ENCODE data around the gene NECAB2. TPM values are rescaled to one million over a fixed set of nuclear protein-coding genes. Genes with fewer than 3 reads are reported as not detected.

The NECAB2 gene
- total RNA-seq, 1 experiment from 2014 or later = not detected

- Histone ChIP-seq H3K36me3 (no peaks in the 10 kb centered on the region), H3K9me3 (no peaks in the 10 kb centered on the region), H3K27me3 (no peaks in the 10 kb centered on the region), H3K4me3 (no peak overlapping the region)
- no peak for DNase-seq
These were observed 10.7 kb upstream of the NECAB2 start for GRCh38 chr16:83957296-83957855.

GRCh38 chr16:83958137-83958845, 9.8 kb upstream of the NECAB2 start:
- DNase-seq = no peak
- Histone ChIP-seq H3K36me3 (no peaks in the 10 kb centered on the region), H3K4me3 (no peak overlapping the region), H3K9me3 (no peaks in the 10 kb centered on the region), H3K27me3 (no peaks in the 10 kb centered on the region)

GRCh38 chr16:83958846-83959565, 9.0 kb upstream of the NECAB2 start:
- Histone ChIP-seq H3K36me3 (no peaks in the 10 kb centered on the region), H3K27me3 (no peaks in the 10 kb centered on the region), H3K4me3 (no peak overlapping the region), H3K9me3 (no peaks in the 10 kb centered on the region)
- DNase-seq = no peak

GRCh38 chr16:83959656-83960434, 8.2 kb upstream of the NECAB2 start:
- H3K4me3 ChIP-seq = no peak overlapping the region
- no peaks in the 10 kb centered on the region for H3K9me3 ChIP-seq
- DNase-seq = no peak
- no peaks in the 10 kb centered on the region for H3K36me3 ChIP-seq
- H3K27me3 ChIP-seq = no peaks in the 10 kb centered on the region

GRCh38 chr16:83960521-83961249, 7.4 kb upstream of the NECAB2 start:
- DNase-seq = no peak
- H3K9me3 ChIP-seq = no peaks in the 10 kb centered on the region
- H3K36me3 ChIP-seq = no peaks in the 10 kb centered on the region
- H3K4me3 ChIP-seq = no peak overlapping the region
- no peaks in the 10 kb centered on the region for H3K27me3 ChIP-seq

GRCh38 chr16:83961591-83961990, 6.5 kb upstream of the NECAB2 start:
- Histone ChIP-seq H3K27me3 (no peaks in the 10 kb centered on the region), H3K4me3 (no peak overlapping the region), H3K9me3 (no peaks in the 10 kb centered on the region), H3K36me3 (no peaks in the 10 kb centered on the region)
- DNase-seq = no peak

- H3K27me3 ChIP-seq = no peaks in the 10 kb centered on the region
- no peaks in the 10 kb centered on the region for H3K9me3 ChIP-seq
- no peak overlapping the region for H3K4me3 ChIP-seq
- no peaks in the 10 kb centered on the region for H3K36me3 ChIP-seq
- no peak for DNase-seq
These were observed 4.5 kb upstream of the NECAB2 start for GRCh38 chr16:83963277-83964119.

- H3K9me3 ChIP-seq = no peaks in the 10 kb centered on the region
- DNase-seq = no peak
- H3K4me3 ChIP-seq = no peak overlapping the region
- no peaks in the 10 kb centered on the region for H3K36me3 ChIP-seq
- H3K27me3 ChIP-seq = no peaks in the 10 kb centered on the region
These were observed 3.2 kb upstream of the NECAB2 start for GRCh38 chr16:83964684-83965443.

GRCh38 chr16:83965444-83966152, 2.4 kb upstream of the NECAB2 start:
- no peaks in the 10 kb centered on the region for H3K27me3 ChIP-seq
- H3K36me3 ChIP-seq = no peaks in the 10 kb centered on the region
- H3K9me3 ChIP-seq = no peaks in the 10 kb centered on the region
- no peak for DNase-seq
- no peak overlapping the region for H3K4me3 ChIP-seq

GRCh38 chr16:83966153-83966696, 1.8 kb upstream of the NECAB2 start:
- DNase-seq = no peak
- Histone ChIP-seq H3K27me3 (no peaks in the 10 kb centered on the region), H3K4me3 (no peak overlapping the region), H3K36me3 (no peaks in the 10 kb centered on the region), H3K9me3 (no peaks in the 10 kb centered on the region)

- Histone ChIP-seq H3K4me3 (no peak overlapping the region), H3K36me3 (no peaks in the 10 kb centered on the region), H3K27me3 (no peaks in the 10 kb centered on the region), H3K9me3 (no peaks in the 10 kb centered on the region)
- no peak for DNase-seq
These were observed 953 bp upstream of the NECAB2 start for GRCh38 chr16:83967091-83967490.

GRCh38 chr16:83968306-83968851, 335 bp downstream of the NECAB2 start:
- Histone ChIP-seq H3K27me3 (no peaks in the 10 kb centered on the region), H3K36me3 (no peaks in the 10 kb centered on the region), H3K4me3 (no peak overlapping the region), H3K9me3 (no peaks in the 10 kb centered on the region)
- no peak for DNase-seq

- no peak for DNase-seq
- H3K9me3 ChIP-seq = no peaks in the 10 kb centered on the region
- no peaks in the 10 kb centered on the region for H3K27me3 ChIP-seq
- no peaks in the 10 kb centered on the region for H3K36me3 ChIP-seq
- no peak overlapping the region for H3K4me3 ChIP-seq
These were observed 1.0 kb downstream of the NECAB2 start for GRCh38 chr16:83968891-83969649.
